Measurements from ENCODE around the gene SV2C. TPM values are rescaled to one million over a fixed set of nuclear protein-coding genes. Genes with fewer than 3 reads are reported as not detected.

The SV2C gene
- total and polyA plus RNA-seq, 2 of the 13 experiments (the other 11 are each of a cell fraction or from before 2014, with no cell fraction given): not detected

GRCh38 chr5:76402886-76403765 lies 319.9 kb downstream of the SV2C start, which contains the start of gene IQGAP2 (continued):
- TF ChIP-seq ZNF382 (CRISPR knock-in tag; IDR thresholded peaks at IDR 0.05; ENCODE audit: borderline replicate concordance): no peak
- no peak for TF ChIP-seq ATF6 (CRISPR knock-in tag; conservative IDR thresholded peaks at IDR 0.05)
- no peak for TF ChIP-seq SNRNP70 (IDR thresholded peaks at IDR 0.05; ENCODE audit: low read depth, low read length)
- no peak; the same call in 1 of the 2 replicates for TF ChIP-seq ZNF547 (CRISPR knock-in tag; IDR thresholded peaks at IDR 0.05)
- no peak for TF ChIP-seq ZFP90 (CRISPR knock-in tag; IDR thresholded peaks at IDR 0.05; ENCODE audit: borderline replicate concordance)
- TF ChIP-seq DR1 (CRISPR knock-in tag; IDR thresholded peaks at IDR 0.05): peak; percentile 65
- no peak for TF ChIP-seq ZNF670 (CRISPR knock-in tag; IDR thresholded peaks at IDR 0.05; ENCODE audit: borderline replicate concordance)
- no peak for TF ChIP-seq ZNF260 (CRISPR knock-in tag; IDR thresholded peaks at IDR 0.05; ENCODE audit: borderline replicate concordance, low read depth)
- TF ChIP-seq ZBTB26 (CRISPR knock-in tag; IDR thresholded peaks at IDR 0.05; ENCODE audit: borderline replicate concordance): peak; percentile 80; the same call in 1 of the 2 replicates
- peak; percentile 60; the same call in 1 of the 2 replicates for TF ChIP-seq SRY (CRISPR knock-in tag; IDR thresholded peaks at IDR 0.05)
- TF ChIP-seq POGK (CRISPR knock-in tag; conservative IDR thresholded peaks at IDR 0.05): no peak
- 0 out of 2 replicates have a peak, but pooled peaks have one; percentile 3 for TF ChIP-seq ZNF124 (CRISPR knock-in tag; IDR thresholded peaks at IDR 0.05)
- no peak for TF ChIP-seq ZFYVE20 (CRISPR knock-in tag; IDR thresholded peaks at IDR 0.05; ENCODE audit: borderline replicate concordance, low read depth)
- no peak; the same call in 1 of the 2 replicates for TF ChIP-seq KDM5A (IDR thresholded peaks at IDR 0.05; ENCODE audit: borderline replicate concordance, low read length)
- TF ChIP-seq FOXC1 (CRISPR knock-in tag; IDR thresholded peaks at IDR 0.05; ENCODE audit: borderline replicate concordance): no peak
- no peak for TF ChIP-seq CREM (IDR thresholded peaks at IDR 0.05)
- no peak for TF ChIP-seq CREM (CRISPR knock-in tag; IDR thresholded peaks at IDR 0.05)
- TF ChIP-seq ZSCAN9 (CRISPR knock-in tag; IDR thresholded peaks at IDR 0.05; ENCODE audit: borderline replicate concordance): no peak
- no peak for TF ChIP-seq PHF20 (CRISPR knock-in tag; IDR thresholded peaks at IDR 0.05)
- no peak for TF ChIP-seq ZNF460 (CRISPR knock-in tag; IDR thresholded peaks at IDR 0.05; ENCODE audit: borderline replicate concordance)
- TF ChIP-seq ZNF747 (CRISPR knock-in tag; IDR thresholded peaks at IDR 0.05; ENCODE audit: borderline replicate concordance): no peak; the same call in 1 of the 2 replicates
- TF ChIP-seq NFE2 (CRISPR knock-in tag; IDR thresholded peaks at IDR 0.05): no peak
- TF ChIP-seq MEIS1 (CRISPR knock-in tag; IDR thresholded peaks at IDR 0.05; ENCODE audit: borderline replicate concordance): no peak
- TF ChIP-seq TRIM24 (CRISPR knock-in tag; IDR thresholded peaks at IDR 0.05): no peak
- peak; percentile 72 for TF ChIP-seq SP5 (CRISPR knock-in tag; IDR thresholded peaks at IDR 0.05; ENCODE audit: borderline replicate concordance, low read depth)
